ENCODE data around the gene GOLGA6L10. TPM values are rescaled to one million over a fixed set of nuclear protein-coding genes. Genes with fewer than 3 reads are reported as not detected.

Gene GOLGA6L10
- total RNA-seq, 3 donors from 2014 or later (not counting 1 experiment from before 2014, with no cell fraction given) = 1.2 to 2.7 (median 1.8) TPM

GRCh38 chr15:82306791-82307713 lies 42.2 kb downstream of the GOLGA6L10 start:
- H3K4me1 Mint-ChIP-seq = no peaks in the 10 kb centered on the region
- 90% methylated on average over 16 of the region's 16 CpGs for WGBS (ENCODE audit: insufficient coverage)

GRCh38 chr15:82305621-82306048 lies 43.6 kb downstream of the GOLGA6L10 start:
- Histone ChIP-seq H3K4me3 (ENCODE audit: low read length) (no peak overlapping the region), H3K36me3 (ENCODE audit: control insufficient read depth, insufficient read depth, low read length) (no peaks in the 10 kb centered on the region), H3K27ac (ENCODE audit: low read length) (no peak overlapping the region), H3K27me3 (ENCODE audit: control insufficient read depth, insufficient read depth, low read length) (no peaks in the 10 kb centered on the region), H3K4me1 (ENCODE audit: control insufficient read depth, insufficient read depth, low read length) (no peaks in the 10 kb centered on the region), H3K9me3 (ENCODE audit: control insufficient read depth, insufficient read depth, low read length) (no peaks in the 10 kb centered on the region)
- DNase-seq = no peak
- Mint-ChIP-seq H3K27ac (no peak overlapping the region), H3K4me1 (no peaks in the 10 kb centered on the region), H3K4me3 (no peak overlapping the region), H3K36me3 (peaks cover 2% of the 10 kb centered on the region), H3K27me3 (ENCODE audit: low read depth in 2 of 2) (peaks cover 0 to 2% of the 10 kb centered on the region in 2 donors), H3K9me3 (peaks cover 0 to 2% of the 10 kb centered on the region in 2 donors)
- TF ChIP-seq CTCF (IDR thresholded peaks at IDR 0.05) = no peak
- intact Hi-C loops (cut with micrococcal nuclease) = no loop called here
- ATAC-seq = no peak
- WGBS (ENCODE audit: insufficient coverage) = 93% methylated on average over 7 of the region's 7 CpGs

More at GRCh38 chr15:82306791-82307713, 42.2 kb downstream of the GOLGA6L10 start:
- no peak overlapping the region for H3K4me3 Mint-ChIP-seq
- no peak for TF ChIP-seq CTCF (IDR thresholded peaks at IDR 0.05)
- Histone ChIP-seq H3K4me3 (ENCODE audit: low read length) (no peak overlapping the region), H3K36me3 (ENCODE audit: control insufficient read depth, insufficient read depth, low read length) (no peaks in the 10 kb centered on the region), H3K27me3 (ENCODE audit: control insufficient read depth, insufficient read depth, low read length) (no peaks in the 10 kb centered on the region), H3K4me1 (ENCODE audit: control insufficient read depth, insufficient read depth, low read length) (no peaks in the 10 kb centered on the region), H3K27ac (ENCODE audit: low read length) (no peak overlapping the region), H3K9me3 (ENCODE audit: control insufficient read depth, insufficient read depth, low read length) (no peaks in the 10 kb centered on the region)
- H3K27me3 Mint-ChIP-seq (ENCODE audit: low read depth in 2 of 2) = peaks cover 0 to 15% of the 10 kb centered on the region in 2 donors
- no peak for ATAC-seq
- no peak for DNase-seq
- H3K9me3 Mint-ChIP-seq = peaks cover 0 to 7% of the 10 kb centered on the region in 2 donors
- intact Hi-C loops (cut with micrococcal nuclease) = no loop called here
- H3K27ac Mint-ChIP-seq = no peak overlapping the region
- peaks cover 8% of the 10 kb centered on the region for H3K36me3 Mint-ChIP-seq

GRCh38 chr15:82304778-82305090 lies 44.5 kb downstream of the GOLGA6L10 start:
- DNase-seq (no peak), ATAC-seq (no peak)
- H3K27me3 Mint-ChIP-seq (ENCODE audit: low read depth in 2 of 2) = no peaks in the 10 kb centered on the region
- H3K36me3 Mint-ChIP-seq = no peaks in the 10 kb centered on the region
- no peaks in the 10 kb centered on the region for H3K9me3 Mint-ChIP-seq
- Histone ChIP-seq H3K4me1 (ENCODE audit: control insufficient read depth, insufficient read depth, low read length) (no peaks in the 10 kb centered on the region), H3K9me3 (ENCODE audit: control insufficient read depth, insufficient read depth, low read length) (no peaks in the 10 kb centered on the region), H3K27me3 (ENCODE audit: control insufficient read depth, insufficient read depth, low read length) (no peaks in the 10 kb centered on the region), H3K27ac (ENCODE audit: low read length) (no peak overlapping the region), H3K36me3 (ENCODE audit: control insufficient read depth, insufficient read depth, low read length) (no peaks in the 10 kb centered on the region), H3K4me3 (ENCODE audit: low read length) (no peak overlapping the region)
- H3K27ac Mint-ChIP-seq = no peak overlapping the region
- 78% methylated on average over 3 of the region's 4 CpGs for WGBS (ENCODE audit: insufficient coverage)
- H3K4me1 Mint-ChIP-seq = no peaks in the 10 kb centered on the region
- H3K4me3 Mint-ChIP-seq = no peak overlapping the region
- no peak for TF ChIP-seq CTCF (IDR thresholded peaks at IDR 0.05)
- intact Hi-C loops (cut with micrococcal nuclease) = no loop called here
